ENCODE data around the gene CCDC91.

CCDC91 gene

DNA sequence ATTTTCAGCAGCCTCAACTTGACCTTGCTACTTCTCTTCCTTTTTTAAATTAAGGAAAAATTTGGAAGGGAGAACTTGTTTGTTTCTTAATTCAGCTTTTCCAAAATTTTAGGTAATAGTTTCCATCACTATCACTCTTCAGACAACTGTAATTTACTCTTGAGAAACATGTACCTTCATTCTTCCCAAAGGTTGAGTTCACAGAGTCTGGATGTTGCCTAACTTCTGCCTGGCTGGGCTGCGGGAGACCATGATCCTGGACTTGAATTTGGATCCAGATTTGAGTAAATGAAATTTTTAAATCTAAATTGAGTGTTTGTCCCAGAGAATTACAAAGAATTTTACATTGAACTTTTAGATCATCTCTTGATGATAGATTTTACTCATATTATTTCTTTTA is 193.1 kb downstream of the CCDC91 start:
- TF ChIP-seq, protein P1, sequence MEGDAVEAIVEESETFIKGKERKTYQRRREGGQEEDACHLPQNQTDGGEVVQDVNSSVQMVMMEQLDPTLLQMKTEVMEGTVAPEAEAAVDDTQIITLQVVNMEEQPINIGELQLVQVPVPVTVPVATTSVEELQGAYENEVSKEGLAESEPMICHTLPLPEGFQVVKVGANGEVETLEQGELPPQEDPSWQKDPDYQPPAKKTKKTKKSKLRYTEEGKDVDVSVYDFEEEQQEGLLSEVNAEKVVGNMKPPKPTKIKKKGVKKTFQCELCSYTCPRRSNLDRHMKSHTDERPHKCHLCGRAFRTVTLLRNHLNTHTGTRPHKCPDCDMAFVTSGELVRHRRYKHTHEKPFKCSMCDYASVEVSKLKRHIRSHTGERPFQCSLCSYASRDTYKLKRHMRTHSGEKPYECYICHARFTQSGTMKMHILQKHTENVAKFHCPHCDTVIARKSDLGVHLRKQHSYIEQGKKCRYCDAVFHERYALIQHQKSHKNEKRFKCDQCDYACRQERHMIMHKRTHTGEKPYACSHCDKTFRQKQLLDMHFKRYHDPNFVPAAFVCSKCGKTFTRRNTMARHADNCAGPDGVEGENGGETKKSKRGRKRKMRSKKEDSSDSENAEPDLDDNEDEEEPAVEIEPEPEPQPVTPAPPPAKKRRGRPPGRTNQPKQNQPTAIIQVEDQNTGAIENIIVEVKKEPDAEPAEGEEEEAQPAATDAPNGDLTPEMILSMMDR (IDR thresholded peaks at IDR 0.05; ENCODE audit: borderline replicate concordance, insufficient read depth, low read depth, low read length): no peak
- H3K4me3 ChIP-seq (ENCODE audit: low read depth, low read length): no peak overlapping the region

DNA sequence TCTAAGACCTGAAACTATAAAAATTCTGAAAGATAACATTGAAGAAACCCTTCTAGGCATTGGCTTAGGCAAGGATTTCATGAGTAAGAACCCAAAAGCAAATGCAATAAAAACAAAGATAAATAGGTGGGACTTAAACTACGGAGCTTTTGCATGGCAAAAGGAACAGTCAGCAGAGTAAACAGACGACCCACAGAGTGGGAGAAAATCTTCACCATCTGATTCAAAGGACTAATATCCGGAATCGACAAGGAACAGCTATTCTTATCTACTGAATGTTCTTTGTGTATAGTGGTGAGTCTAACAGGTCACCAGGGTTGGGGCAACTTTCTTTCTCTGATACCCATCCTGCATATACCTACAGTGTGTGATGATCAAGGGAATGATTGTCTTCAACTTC is 198.6 kb downstream of the CCDC91 start:
- TF ChIP-seq, protein P1 (IDR thresholded peaks at IDR 0.05; ENCODE audit: borderline replicate concordance, insufficient read depth, low read depth, low read length): no peak
- no peak overlapping the region for H3K4me3 ChIP-seq (ENCODE audit: low read depth, low read length)

- TF ChIP-seq, protein P1 (IDR thresholded peaks at IDR 0.05; ENCODE audit: borderline replicate concordance, insufficient read depth, low read depth, low read length): no peak
Observed at GRCh38 chr12:28390206-28390605, 199.9 kb downstream of the CCDC91 start.

GRCh38 chr12:28390761-28391385 is 200.6 kb downstream of the CCDC91 start:
- no peak overlapping the region for H3K4me3 ChIP-seq (ENCODE audit: low read depth, low read length)
- TF ChIP-seq, protein P1 (IDR thresholded peaks at IDR 0.05; ENCODE audit: borderline replicate concordance, insufficient read depth, low read depth, low read length): no peak

More at GRCh38 chr12:28390206-28390605, 199.9 kb downstream of the CCDC91 start:
- no peak overlapping the region for H3K4me3 ChIP-seq (ENCODE audit: low read depth, low read length)

DNA sequence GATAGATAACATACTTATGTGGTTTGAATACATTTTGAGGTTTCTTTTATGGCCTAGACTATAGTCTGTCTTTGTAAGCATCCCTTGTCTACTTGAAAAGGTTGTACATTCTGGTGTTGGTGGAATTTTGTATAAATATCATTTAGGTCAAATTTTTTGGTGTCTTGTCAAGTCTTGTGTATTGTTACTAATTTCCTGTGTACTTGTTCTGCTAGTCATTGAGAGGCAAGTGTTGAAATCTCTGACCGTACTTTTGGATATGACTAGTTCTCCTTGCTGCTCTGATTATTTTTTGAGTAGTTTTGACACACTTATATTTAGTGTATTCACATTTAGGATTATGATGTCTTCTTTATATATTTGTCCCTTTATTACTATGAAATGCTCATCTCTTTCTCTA is 219.6 kb downstream of the CCDC91 start:
- no peak overlapping the region for H3K4me3 ChIP-seq (ENCODE audit: low read depth, low read length)
- TF ChIP-seq, protein P1 (IDR thresholded peaks at IDR 0.05; ENCODE audit: borderline replicate concordance, insufficient read depth, low read depth, low read length): no peak

DNA sequence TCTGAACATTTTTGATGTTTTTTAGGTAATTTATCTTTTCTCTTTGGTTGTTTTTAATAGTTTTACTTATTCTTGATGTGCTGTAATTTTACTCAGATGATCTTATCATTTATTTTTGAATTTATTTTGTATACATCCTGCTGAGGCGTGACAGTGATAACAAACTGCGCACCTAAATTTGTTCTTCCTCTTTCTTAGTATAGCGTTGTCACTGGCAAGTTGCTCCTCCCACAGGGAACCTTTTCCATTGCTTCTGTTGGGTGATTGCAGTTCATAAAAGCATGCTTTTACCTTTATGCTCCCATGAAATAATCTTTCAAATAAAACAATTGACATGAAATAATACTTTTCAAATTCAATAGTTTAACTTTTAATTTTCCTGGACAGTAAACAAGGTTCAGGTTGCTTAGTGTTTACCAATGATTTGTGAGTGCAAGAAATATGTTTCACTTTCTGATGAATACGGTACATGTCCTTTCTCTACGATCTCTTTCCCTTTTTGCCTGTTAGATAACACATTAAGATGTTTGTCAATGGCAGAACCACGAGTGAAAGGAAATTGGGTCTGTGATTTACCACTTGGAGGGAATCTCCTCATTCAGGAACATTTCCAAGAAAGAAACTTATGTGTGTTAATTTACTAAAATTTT is 223.3 kb downstream of the CCDC91 start:
- H3K4me3 ChIP-seq (ENCODE audit: low read depth, low read length): no peak overlapping the region
- TF ChIP-seq, protein P1 (IDR thresholded peaks at IDR 0.05; ENCODE audit: borderline replicate concordance, insufficient read depth, low read depth, low read length): no peak

DNA sequence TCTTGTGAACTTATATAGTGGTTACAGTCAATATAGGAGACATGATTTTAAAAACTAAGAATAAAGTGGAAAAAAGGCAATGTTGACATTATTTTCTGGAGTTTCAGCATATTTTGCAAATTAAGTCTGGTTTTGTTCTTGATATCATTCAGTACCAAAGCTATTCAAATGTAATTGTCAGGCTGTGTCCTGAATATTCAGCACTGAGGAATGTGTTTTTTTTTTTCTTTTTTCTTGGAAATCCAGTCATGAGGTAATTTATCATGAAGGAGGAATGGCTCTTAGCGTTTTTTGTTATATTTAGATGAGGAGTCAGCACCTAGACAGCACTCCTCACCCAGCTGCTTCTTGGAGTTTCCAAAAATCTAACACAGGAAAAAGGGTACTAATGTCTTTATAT is 225.5 kb downstream of the CCDC91 start:
- H3K4me3 ChIP-seq (ENCODE audit: low read depth, low read length): no peak overlapping the region
- TF ChIP-seq, protein P1 (IDR thresholded peaks at IDR 0.05; ENCODE audit: borderline replicate concordance, insufficient read depth, low read depth, low read length): no peak

All from GM12875 (cell line).